Liver (tissue), 9 donors: ENCODE data around the gene RPUSD4. TPM values are rescaled to one million over a fixed set of nuclear protein-coding genes. Genes with fewer than 3 reads are reported as not detected.

ENCODE experiments used
- DNase-seq: peaks from one replicate; pipeline ENCODE4 v3.0.0-alpha.2; 2017; ENCODE audit warnings: low spot score
- H3K27ac ChIP-seq, 2 donors: one replicate each; pipeline ENCODE4 v1.7.0; 2013; ENCODE audit warnings: inconsistent platforms in 2 of 2, low read length in 2 of 2, control low read depth in 1 of 2, low read depth in 1 of 2, mild to moderate bottlenecking in 1 of 2
- H3K27me3 ChIP-seq, 4 donors: one replicate each; pipeline versions ENCODE4 v1.6.1 to v1.7.0; 2013; ENCODE audit warnings: low read length in 3 of 4, inconsistent platforms in 1 of 4, mild to moderate bottlenecking in 1 of 4, moderate library complexity in 1 of 4; ENCODE audit not compliant: control insufficient read depth in 4 of 4, insufficient read depth in 4 of 4
- H3K36me3 ChIP-seq, 4 donors: one replicate each; pipeline versions ENCODE4 v1.6.1 to v1.7.0; 2013; ENCODE audit warnings: low read length in 3 of 4, mild to moderate bottlenecking in 3 of 4, low read depth in 1 of 4, moderate library complexity in 1 of 4; ENCODE audit not compliant: control insufficient read depth in 4 of 4, insufficient read depth in 3 of 4
- H3K4me1 ChIP-seq, 4 donors: one replicate each; pipeline versions ENCODE4 v1.6.1 to v1.7.0; 2013; ENCODE audit warnings: low read length in 3 of 4, mild to moderate bottlenecking in 3 of 4, moderate library complexity in 1 of 4; ENCODE audit not compliant: control insufficient read depth in 4 of 4, insufficient read depth in 4 of 4
- H3K4me3 ChIP-seq, 3 donors: one replicate each; pipeline versions ENCODE4 v1.6.1 to v1.7.0; 2013; ENCODE audit warnings: low read length in 3 of 3, control low read depth in 1 of 3, low read depth in 1 of 3, mild to moderate bottlenecking in 1 of 3
- H3K9ac ChIP-seq, 2 donors: one replicate each; pipeline ENCODE4 v1.7.0; 2013; ENCODE audit warnings: low read length in 2 of 2, mild to moderate bottlenecking in 2 of 2, moderate library complexity in 2 of 2, control low read depth in 1 of 2, low read depth in 1 of 2
- H3K9me3 ChIP-seq, 4 donors: one replicate each; pipeline versions ENCODE4 v1.6.1 to v1.7.0; 2013; ENCODE audit warnings: low read length in 3 of 4; ENCODE audit not compliant: control insufficient read depth in 4 of 4
- ATF3 ChIP-seq: IDR thresholded peaks from 2 replicates; pipeline ENCODE4 v1.6.1; 2016; ENCODE audit warnings: antibody characterized with exemption
- CTCF ChIP-seq: fragments of 150-350 bp; IDR thresholded peaks from 2 replicates; pipeline ENCODE4 v1.5.1; 2017; ENCODE audit warnings: improper control_type of control experiment, low read depth, low read length; ENCODE audit not compliant: missing input control
- EGR1 ChIP-seq, 2 donors: IDR thresholded peaks; 2 replicates each; pipeline ENCODE4 v1.6.1; 2016 to 2018; ENCODE audit warnings: antibody characterized with exemption in 2 of 2, low read depth in 2 of 2
- FOXA1 ChIP-seq: IDR thresholded peaks from 2 replicates; pipeline ENCODE4 v1.6.1; 2016; ENCODE audit warnings: antibody characterized with exemption
- FOXA2 ChIP-seq: IDR thresholded peaks from 2 replicates; pipeline ENCODE4 v1.6.1; 2016; ENCODE audit warnings: antibody characterized with exemption
- GABPA ChIP-seq, 2 donors: IDR thresholded peaks in 1 of 2; conservative IDR thresholded peaks in 1 of 2; 2 replicates each; pipeline ENCODE4 v1.6.1; 2016; ENCODE audit warnings: antibody characterized with exemption in 2 of 2, mild to moderate bottlenecking in 1 of 2, moderate library complexity in 1 of 2
- HNF4A ChIP-seq, 2 donors: conservative IDR thresholded peaks; 2 replicates each; pipeline ENCODE4 v1.6.1; 2016; ENCODE audit warnings: antibody characterized with exemption in 2 of 2, mild to moderate bottlenecking in 2 of 2
- HNF4G ChIP-seq: IDR thresholded peaks from 2 replicates; pipeline ENCODE4 v1.6.1; 2016; ENCODE audit warnings: antibody characterized with exemption
- JUND ChIP-seq, 2 donors: IDR thresholded peaks; 2 replicates each; pipeline ENCODE4 v1.6.1; 2016; ENCODE audit warnings: antibody characterized with exemption in 2 of 2
- MAX ChIP-seq: IDR thresholded peaks from 2 replicates; pipeline ENCODE4 v1.6.1; 2016; ENCODE audit warnings: antibody characterized with exemption
- NR2F2 ChIP-seq: IDR thresholded peaks from 2 replicates; pipeline ENCODE4 v1.6.1; 2016; ENCODE audit warnings: antibody characterized with exemption
- RAD21 ChIP-seq, 2 donors: IDR thresholded peaks; 2 replicates each; pipeline ENCODE4 v1.6.1; 2016; ENCODE audit warnings: antibody characterized with exemption in 2 of 2, mild to moderate bottlenecking in 2 of 2
- REST ChIP-seq: IDR thresholded peaks from 2 replicates; pipeline ENCODE4 v1.6.1; 2016; ENCODE audit warnings: antibody characterized with exemption, mild to moderate bottlenecking
- RXRA ChIP-seq, 2 donors: IDR thresholded peaks; 2 replicates each; pipeline ENCODE4 v1.6.1; 2017 to 2018; ENCODE audit warnings: antibody characterized with exemption in 2 of 2, mild to moderate bottlenecking in 1 of 2
- SP1 ChIP-seq: IDR thresholded peaks from 2 replicates; pipeline ENCODE4 v1.6.1; 2018; ENCODE audit warnings: antibody characterized with exemption, mild to moderate bottlenecking
- TAF1 ChIP-seq: conservative IDR thresholded peaks from 2 replicates; pipeline ENCODE4 v1.6.1; 2016; ENCODE audit warnings: antibody characterized with exemption, mild to moderate bottlenecking
- YY1 ChIP-seq: IDR thresholded peaks from 2 replicates; pipeline ENCODE4 v1.6.1; 2016; ENCODE audit warnings: antibody characterized with exemption, mild to moderate bottlenecking
- ZBTB33 ChIP-seq: IDR thresholded peaks from 2 replicates; pipeline ENCODE4 v1.6.1; 2016; ENCODE audit warnings: antibody characterized with exemption
- WGBS: extraction: QIAGEN DNeasy Blood & Tissue Kit; methylation state at CpG from one replicate; pipeline ENCODE4 v1.1.7; 2013; 5-methylcytosine and 5-hydroxymethylcytosine counted together
- polyA plus RNA-seq, 2 donors: library from polyadenylated mRNA; stranded (reverse) in 1 of 2; unstranded in 1 of 2; fragments of 200-250 nt in 1 of 2; fragments of >200 nt in 1 of 2; fragmentation: Nextera tagmentation in 1 of 2; extraction: Ambion mirVana in 1 of 2; gene quantifications; one replicate each; pipeline versions ENCODE4 v1.2.1 to v1.2.3, GENCODE V29; 2013 to 2015
- total RNA-seq, 2 donors: library from RNA; depleted of rRNA; stranded (reverse); fragments of >200 nt; gene quantifications; one replicate each; pipeline ENCODE4 v1.2.3, GENCODE V29; 2014
- donor health status: healthy.
- donor health status: healthy.
- donor health status: healthy.
- donor health status: healthy.
- donor health status: healthy.

RPUSD4 gene
- total and polyA plus RNA-seq, 4 donors: 9.4 to 23.7 (median 17.2) TPM

GRCh38 chr11:126173257-126173656 is 38.2 kb downstream of the RPUSD4 start (continued):
- TF ChIP-seq CTCF: no peak

GRCh38 chr11:126172596-126173038 is 38.8 kb downstream of the RPUSD4 start:
- no peak for DNase-seq
- peak overlapping the region; percentile 48 to 52 for H3K27ac ChIP-seq

More at GRCh38 chr11:126172596-126173038, 38.8 kb downstream of the RPUSD4 start:
- 23% methylated on average over 8 of the region's 8 CpGs for WGBS
- Histone ChIP-seq H3K9ac (no peak overlapping the region), H3K36me3 (no peaks in the 10 kb centered on the region), H3K9me3 (no peaks in the 10 kb centered on the region), H3K4me1 (peaks cover 0 to 14% (median 1%) of the 10 kb centered on the region in 4 donors), H3K4me3 (no peak overlapping the region), H3K27me3 (no peaks in the 10 kb centered on the region)
- TF ChIP-seq JUND (IDR thresholded peaks at IDR 0.05): peak in 1 of 2 donors; percentile 69
- peak in 1 of 2 donors; percentile 71 for TF ChIP-seq GABPA (IDR thresholded peaks at IDR 0.05 in 1 of 2, conservative IDR thresholded peaks at IDR 0.05 in 1 of 2)
- no peak for TF ChIP-seq CTCF
- peak; percentile 34 to 59 for TF ChIP-seq RAD21 (IDR thresholded peaks at IDR 0.05)
- TF ChIP-seq FOXA2: no peak
- TF ChIP-seq HNF4A (conservative IDR thresholded peaks at IDR 0.05): peak; percentile 85 to 93
- peak; percentile 68 for TF ChIP-seq HNF4G
- peak; percentile 48 for TF ChIP-seq ZBTB33
- TF ChIP-seq TAF1: no peak
- no peak for TF ChIP-seq NR2F2
- no peak for TF ChIP-seq ATF3
- TF ChIP-seq FOXA1: no peak
- TF ChIP-seq RXRA (IDR thresholded peaks at IDR 0.05): peak; percentile 64 to 86
- peak; percentile 61 for TF ChIP-seq MAX
- peak; percentile 86 for TF ChIP-seq SP1
- peak; percentile 30 for TF ChIP-seq REST
- no peak for TF ChIP-seq EGR1 (IDR thresholded peaks at IDR 0.05; ENCODE audit: low read depth in 2 of 2)
- TF ChIP-seq YY1: peak; percentile 59
